SU-DHL-6 (cell line): ENCODE measurements around the gene ANXA6.

Source experiments
- EZH2phosphoT487 ChIP-seq: fragments of 200-600 bp; sonication (generic), shearing (Covaris generic); conservative IDR thresholded peaks from 2 replicates; pipeline ENCODE4 v1.6.1; 2018; ENCODE audit warnings: mild to moderate bottlenecking, antibody characterized with exemption, low read length, moderate library complexity, mixed read lengths
- TF ChIP-seq, protein P1 (sequence below): fragments of 200-600 bp; sonication (generic); IDR thresholded peaks from one replicate; pipeline ENCODE4 v1.5.1; 2017; ENCODE audit warnings: antibody characterized with exemption, mild to moderate bottlenecking, low read length, moderate library complexity; ENCODE audit not compliant: insufficient read depth, poor library complexity, severe bottlenecking

DNA sequence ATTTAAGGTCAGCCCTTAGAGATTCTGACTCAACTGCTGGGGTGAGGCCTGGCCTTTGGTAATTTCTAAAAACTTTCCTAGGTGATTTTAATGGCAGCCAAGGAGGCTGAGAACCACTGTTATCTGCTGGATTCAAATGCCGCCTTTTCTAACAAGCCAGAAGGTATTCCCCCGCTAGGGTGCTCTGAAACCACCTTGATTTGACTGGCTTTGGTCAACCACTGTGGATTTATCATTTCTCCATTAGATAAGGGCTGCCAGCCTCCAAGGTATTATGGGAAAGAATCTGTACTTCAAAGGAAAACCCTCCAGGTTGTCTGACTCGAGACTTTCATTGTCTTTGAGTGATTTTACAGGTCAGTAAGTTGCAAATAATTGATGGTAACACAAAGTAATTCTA is 4.3 kb downstream of the ANXA6 start:
- TF ChIP-seq, protein P1, sequence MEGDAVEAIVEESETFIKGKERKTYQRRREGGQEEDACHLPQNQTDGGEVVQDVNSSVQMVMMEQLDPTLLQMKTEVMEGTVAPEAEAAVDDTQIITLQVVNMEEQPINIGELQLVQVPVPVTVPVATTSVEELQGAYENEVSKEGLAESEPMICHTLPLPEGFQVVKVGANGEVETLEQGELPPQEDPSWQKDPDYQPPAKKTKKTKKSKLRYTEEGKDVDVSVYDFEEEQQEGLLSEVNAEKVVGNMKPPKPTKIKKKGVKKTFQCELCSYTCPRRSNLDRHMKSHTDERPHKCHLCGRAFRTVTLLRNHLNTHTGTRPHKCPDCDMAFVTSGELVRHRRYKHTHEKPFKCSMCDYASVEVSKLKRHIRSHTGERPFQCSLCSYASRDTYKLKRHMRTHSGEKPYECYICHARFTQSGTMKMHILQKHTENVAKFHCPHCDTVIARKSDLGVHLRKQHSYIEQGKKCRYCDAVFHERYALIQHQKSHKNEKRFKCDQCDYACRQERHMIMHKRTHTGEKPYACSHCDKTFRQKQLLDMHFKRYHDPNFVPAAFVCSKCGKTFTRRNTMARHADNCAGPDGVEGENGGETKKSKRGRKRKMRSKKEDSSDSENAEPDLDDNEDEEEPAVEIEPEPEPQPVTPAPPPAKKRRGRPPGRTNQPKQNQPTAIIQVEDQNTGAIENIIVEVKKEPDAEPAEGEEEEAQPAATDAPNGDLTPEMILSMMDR: no peak
- no peak for TF ChIP-seq EZH2phosphoT487
